NCI-H1694 treated with DMSO at 0.1 percent for 48 hours (cell line): ENCODE measurements around the gene AXL.
"Not testable (repeated sequence)": the region's sequence is repeated elsewhere in the genome, so short reads cannot be mapped to it uniquely, and the experiment has no call there.

Experiments used
- DNase-seq: peaks from one replicate; lab custom pipeline; 2025; lab: John Stamatoyannopoulos, UW

Gene AXL

DNA sequence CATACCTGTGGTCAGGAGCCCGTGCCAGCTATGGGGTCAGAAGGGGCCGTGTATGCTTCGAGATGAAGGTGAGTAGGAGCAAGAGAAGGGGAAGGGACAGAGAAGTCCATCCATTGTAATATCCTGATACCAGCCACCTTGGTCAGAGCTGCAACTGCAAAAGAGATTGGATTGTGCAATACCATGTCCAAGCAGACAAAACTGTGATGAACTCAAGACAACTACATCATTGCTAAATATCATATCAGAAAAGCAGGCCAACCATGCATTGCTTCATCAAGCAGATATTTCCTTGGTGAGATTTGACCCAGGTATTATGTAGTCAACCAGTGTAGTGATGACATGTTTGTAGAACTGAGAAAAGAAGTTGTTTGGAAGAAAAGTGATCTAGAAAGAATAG, 57.2 kb downstream of the AXL start:
- DNase-seq: no peak

DNA sequence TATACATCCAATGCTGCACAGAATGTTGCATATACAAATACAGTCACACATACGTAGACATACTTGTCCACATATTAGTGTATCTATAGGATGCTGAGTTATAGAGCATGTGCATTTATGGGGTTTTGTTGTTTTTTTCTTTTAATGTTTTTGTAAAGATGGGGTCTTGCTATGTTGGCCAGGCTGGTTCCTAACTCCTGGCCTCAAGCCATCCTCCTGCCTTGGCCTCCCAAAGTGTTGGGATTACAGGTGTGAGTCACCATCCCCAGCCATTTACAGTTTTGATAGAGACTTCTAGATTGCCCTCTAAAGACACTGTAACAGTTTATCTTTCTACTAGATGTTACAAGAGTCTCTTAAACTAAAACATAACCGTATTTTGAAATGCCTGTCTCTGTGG, 59.5 kb downstream of the AXL start:
- no peak for DNase-seq

GRCh38 chr19:41288673-41289530, 69.9 kb downstream of the AXL start:
- no peak for DNase-seq

- DNase-seq: not testable (repeated sequence)
Measured at GRCh38 chr19:41289814-41290213, 70.8 kb downstream of the AXL start.

- DNase-seq: no peak
Measured at GRCh38 chr19:41294393-41294792, 75.4 kb downstream of the AXL start.

GRCh38 chr19:41295499-41295898, 76.5 kb downstream of the AXL start:
- DNase-seq: no peak

DNA sequence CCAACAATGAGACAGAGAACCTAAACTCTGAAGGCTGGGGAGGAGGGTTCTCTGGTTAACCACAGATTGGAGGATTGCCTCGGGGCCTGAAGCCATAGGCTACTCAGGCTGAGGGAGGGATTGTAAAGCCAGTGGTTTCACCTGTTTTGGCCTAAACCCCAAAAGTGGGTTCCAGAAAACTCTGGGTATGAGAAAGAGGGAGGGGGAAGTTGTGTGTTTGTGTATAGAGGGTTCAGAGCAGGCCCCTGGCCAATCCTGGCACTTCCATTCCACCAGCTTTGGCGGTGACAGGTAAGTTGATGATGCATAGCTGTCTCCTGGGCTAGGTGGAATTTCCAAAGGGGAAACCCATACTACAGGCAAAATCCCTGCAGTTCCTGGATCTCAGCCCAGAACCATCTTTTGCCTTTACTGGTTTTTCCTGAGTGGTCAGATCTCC, 77.4 kb downstream of the AXL start:
- no peak for DNase-seq

GRCh38 chr19:41297628-41298347, 78.8 kb downstream of the AXL start:
- DNase-seq: no peak

- no peak for DNase-seq
Measured at GRCh38 chr19:41298348-41298964, 79.4 kb downstream of the AXL start.

DNA sequence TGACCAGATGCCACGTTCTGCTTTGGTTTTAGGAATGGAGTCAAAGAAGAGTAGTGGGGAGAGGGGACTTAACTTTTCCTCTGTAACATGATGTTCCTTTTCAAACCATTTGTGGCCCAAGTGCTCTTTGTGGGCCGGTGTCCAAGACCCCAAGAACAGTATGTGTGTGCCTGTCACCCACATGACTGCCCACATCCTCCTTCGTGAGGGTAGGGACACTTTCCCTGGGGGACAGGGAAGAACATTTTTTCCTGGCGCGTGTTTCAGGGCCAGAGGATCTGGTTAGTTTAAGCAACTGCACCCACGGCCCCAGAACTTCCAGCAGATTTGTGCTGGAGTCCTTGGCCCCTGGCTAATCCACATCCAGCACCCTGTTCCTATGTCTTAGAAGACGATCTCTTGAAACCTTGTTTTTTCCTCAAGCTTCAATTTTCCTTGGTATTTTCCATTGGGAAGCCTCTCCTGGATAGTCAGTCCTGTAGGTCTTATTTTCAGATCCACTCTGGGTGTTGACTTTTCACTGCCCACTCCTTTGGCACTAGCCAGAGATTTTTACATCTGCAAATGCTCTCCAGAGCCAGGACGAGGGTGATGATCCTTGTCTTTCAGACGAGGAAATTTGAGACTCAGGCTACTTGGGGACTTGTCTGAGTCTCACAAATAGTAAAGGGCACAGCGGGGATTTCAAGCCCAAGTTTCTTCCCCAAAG, 80.2 kb downstream of the AXL start:
- no peak for DNase-seq

DNA sequence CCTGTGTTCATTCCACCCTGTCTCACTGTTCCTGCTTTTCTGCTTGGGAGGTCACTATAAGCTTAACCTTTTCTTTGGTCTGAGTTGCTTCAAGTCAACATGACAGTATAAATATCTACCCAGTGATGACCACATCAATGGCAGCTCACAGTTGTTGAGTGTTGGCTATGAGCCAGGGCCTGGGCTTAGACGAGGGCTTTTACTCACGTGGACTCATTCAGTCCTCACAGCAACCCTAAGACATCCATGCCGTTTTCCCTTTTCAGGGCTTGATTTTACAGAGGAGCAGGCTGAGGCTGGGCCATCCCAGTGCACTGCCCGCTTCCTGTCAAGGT, 80.7 kb downstream of the AXL start:
- DNase-seq: no peak

GRCh38 chr19:41300555-41300954, 81.5 kb downstream of the AXL start:
- no peak for DNase-seq

- no peak for DNase-seq
Measured at GRCh38 chr19:41302624-41303351, 83.8 kb downstream of the AXL start.

DNA sequence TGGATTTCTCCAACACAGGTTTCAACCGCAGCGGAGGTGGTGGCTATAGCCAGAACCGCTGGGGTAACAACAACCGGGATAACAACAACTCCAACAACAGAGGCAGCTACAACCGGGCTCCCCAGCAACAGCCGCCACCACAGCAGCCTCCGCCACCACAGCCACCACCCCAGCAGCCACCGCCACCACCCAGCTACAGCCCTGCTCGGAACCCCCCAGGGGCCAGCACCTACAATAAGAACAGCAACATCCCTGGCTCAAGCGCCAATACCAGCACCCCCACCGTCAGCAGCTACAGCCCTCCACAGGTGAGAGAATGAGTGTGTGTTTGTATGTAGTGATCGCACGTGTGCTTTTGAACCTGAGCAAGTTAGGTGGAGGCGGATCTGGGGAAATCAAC, 84.9 kb downstream of the AXL start:
- DNase-seq: no peak

DNA sequence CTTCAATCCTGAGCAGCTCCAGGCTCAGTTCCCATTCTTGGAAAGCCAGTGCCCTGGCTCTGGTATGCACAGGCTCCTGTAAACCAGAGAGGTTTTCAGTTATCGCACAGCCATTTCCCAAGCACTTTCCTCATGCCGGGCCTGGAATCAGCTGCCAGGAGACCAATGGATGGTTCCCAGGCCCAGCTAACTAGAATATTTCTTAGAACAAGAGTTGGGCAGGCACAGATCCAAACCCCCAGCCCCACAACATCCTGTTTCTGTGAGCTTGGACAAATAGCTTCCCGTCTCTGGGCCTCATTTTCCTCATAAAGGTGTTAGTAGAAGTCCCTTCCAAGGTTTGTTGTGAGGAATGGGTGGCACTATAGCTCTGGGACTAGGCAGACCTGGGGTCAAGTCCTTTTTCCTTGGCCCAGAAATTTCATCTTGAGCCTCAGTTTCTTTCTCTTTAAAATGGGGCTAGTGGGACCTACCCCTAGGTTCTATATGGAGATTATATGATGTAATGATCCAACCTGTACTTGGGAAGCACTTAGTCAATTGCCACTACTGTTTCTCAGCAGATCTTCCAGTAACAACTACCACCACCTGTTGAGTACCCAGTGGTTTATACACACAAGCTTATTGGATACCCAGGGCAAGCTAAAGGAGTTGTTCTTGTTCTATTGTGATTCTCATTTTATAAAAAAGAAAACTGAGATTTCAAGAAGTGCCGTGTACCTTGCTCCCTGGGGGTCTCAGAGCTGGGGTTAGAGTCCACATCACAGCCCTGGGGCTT, 85.9 kb downstream of the AXL start:
- no peak for DNase-seq

DNA sequence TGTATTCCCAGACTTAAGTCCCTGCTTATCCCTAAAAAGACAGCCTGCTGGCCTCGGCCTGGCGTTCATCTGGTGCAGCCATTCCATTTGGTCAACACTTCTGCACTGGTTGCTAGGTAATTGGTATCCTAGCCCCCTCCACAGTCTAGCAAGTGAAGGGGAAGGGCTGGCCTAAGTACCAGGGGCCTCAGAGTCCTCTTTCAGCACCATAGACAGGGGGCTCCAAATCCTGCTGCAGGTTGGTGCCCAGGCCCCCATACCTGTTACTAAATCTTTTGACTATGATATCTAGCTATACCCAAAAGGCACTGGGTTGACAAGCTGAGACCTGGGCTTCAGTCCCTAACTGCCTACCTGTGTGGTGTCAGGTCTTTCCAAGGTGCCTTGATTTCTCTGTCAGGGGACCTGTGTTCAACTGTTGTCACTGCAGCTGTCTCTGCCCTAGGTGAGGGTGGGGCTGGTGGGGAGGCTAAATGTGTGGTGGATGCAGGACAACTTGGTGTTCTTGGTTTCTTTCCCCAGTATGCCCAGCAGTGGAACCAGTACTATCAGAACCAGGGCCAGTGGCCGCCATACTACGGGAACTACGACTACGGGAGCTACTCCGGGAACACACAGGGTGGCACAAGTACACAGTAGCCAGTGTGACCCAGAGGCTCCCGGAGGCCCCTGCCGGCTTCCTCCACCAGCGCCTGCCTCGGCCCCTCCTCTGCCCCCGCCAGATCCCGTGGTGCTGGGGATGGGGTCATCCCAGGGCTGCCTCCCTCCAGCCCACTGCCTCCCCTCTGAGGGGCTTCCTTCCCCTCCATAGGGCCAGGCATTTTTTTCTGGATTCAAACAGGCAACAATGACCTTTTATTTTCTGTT, 87.1 kb downstream of the AXL start:
- DNase-seq: no peak

- no peak for DNase-seq
Measured at GRCh38 chr19:41307090-41307875, 88.3 kb downstream of the AXL start.

GRCh38 chr19:41307954-41308449, 89.0 kb downstream of the AXL start:
- no peak for DNase-seq
